GM18499 (cell line): ENCODE data around the gene CNDP1.

Source experiments
- ATAC-seq: cut with Tn5 transposase; IDR thresholded peaks from one replicate; pipeline ENCODE4 v1.9.1; 2021; ENCODE audit warnings: moderate number of reproducible peaks; ENCODE audit not compliant: insufficient read depth, unreplicated experiment

Gene CNDP1

DNA sequence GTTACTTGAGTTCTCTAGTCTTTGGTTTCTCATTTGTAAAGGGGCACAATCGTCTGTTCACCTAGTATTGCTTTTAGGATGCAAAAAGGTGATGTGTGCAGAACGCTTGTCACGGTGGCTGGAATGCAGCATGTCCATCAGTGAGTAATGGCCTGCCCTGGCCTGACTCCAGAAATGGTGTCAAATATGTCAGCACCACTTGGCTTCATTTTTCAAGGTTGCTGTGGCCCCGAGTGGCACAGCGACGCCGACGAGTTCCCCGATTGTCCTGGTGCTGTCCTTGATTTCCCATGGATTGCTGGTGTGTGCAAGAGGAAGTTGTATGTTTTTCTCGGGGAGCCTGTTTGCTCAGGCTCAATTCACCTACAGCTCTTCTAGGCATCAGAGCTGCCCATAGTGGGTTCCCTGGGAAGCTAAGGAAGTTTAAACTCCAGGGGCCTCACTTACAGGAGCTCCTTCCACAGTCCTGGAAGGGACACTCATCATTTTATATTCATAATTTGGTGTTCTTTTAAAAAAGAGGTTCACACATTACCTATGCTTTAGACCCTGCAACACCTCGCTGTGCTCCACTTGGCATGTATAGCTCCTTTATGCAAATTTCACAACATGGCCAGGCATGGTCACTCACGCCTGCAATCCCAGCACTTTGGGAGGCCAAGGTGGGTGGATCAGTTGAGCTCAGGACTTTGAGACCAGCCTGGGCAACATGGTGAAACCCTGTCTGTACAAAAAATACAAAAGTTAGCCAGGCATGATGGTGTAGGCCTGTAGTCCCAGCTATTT lies 37.8 kb downstream of the CNDP1 start:
- ATAC-seq = no peak

DNA sequence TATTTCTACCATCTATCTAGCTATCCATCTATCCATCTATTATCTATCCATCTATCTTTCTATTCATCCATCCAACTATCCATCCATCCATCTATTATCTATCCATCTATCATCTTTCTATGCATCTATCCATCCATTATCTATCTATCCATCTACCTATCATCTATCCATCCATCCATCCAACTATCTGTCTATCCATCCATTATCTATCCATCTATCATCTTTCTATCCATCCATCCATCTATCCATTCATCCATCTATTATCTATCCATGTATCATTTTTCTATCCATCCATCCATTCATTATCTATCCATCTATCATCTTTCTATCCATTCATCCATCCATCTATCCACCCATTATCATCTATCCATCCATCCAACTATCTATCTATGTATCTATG lies 38.8 kb downstream of the CNDP1 start:
- ATAC-seq = no peak

DNA sequence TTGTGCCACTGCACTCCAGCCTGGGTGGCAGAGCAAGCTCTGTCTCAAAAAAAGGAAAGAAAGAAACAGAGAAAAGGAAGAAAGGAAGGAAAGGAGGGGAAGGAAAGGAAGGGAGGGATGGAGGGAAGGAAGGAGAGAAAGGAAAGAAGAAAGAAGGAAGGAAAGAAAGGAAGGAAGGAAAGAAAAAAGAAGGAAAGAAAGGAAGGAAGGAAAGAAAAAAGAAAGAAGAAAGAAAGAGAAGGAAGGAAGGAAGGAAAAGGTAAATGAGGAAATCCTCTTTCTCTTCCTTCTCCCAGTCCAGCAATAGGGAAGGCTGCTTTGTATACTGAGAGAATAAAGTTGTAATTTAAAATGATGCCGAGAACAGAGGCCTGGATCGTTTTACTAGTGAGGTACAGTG lies 40.6 kb downstream of the CNDP1 start:
- no peak for ATAC-seq

DNA sequence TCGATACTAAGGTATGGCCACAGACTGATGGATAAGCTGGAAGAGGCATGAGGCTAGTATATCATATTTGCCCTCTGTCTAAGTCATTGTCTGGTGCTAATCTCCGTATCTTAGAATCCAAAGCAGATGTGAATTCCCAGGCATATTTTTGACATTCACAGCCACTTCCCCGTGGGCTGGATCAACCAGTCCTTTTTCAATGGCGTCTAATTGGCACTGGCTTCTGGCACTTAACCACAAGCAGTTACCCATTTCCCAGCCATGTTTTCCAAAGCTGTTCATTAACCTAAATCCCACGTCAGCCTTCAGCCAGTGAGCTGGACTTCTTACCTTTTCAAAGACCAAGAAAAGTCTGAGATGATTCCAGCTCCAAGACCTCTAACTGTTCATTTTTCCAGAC lies 42.7 kb downstream of the CNDP1 start:
- ATAC-seq = no peak

DNA sequence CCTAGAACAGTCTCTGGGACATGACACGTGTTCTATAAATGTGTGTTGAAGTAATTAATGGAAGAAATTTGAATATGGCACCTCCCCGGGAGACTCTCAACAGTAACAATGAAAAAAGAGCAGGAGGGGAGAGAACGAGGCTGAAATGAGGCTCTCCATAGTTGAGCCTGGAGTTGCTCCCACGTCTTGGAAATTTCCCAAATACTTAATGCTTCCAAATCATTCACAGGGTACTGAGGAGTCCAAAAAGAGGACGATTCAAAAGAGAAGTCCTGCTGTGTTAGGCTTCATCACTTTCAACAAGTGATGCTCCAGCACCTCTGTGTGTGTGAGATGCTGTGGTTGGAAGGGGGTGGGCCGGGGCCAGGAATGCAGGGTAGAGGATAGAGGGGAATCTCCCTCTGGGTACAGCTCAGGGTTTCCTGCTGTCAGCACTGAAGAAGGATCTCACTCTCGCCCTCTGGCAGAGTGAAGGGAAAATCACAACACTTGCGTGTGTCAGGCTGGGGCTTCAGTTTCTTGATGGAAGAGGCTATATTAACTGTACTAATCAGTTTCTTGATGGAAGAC lies 45.3 kb downstream of the CNDP1 start:
- ATAC-seq = no peak

DNA sequence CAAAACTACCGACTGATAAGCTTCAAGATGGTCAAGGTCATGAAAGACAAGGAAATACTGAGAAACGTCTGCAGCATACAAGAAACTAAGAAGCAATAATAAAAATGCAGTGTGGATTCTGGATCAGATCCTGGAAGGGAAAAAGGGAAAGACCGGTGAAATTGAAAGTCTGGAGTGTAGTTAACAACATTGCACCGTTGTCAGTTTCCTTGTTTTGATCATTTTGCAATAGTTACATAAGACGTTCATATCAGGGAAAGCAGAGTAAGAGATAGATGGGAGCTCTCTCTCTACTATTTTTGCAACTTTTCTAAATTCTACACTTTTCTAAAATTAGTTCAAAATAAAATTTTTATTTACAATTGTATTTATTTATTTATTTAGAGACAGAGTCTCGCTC lies 48.3 kb downstream of the CNDP1 start:
- no peak for ATAC-seq

DNA sequence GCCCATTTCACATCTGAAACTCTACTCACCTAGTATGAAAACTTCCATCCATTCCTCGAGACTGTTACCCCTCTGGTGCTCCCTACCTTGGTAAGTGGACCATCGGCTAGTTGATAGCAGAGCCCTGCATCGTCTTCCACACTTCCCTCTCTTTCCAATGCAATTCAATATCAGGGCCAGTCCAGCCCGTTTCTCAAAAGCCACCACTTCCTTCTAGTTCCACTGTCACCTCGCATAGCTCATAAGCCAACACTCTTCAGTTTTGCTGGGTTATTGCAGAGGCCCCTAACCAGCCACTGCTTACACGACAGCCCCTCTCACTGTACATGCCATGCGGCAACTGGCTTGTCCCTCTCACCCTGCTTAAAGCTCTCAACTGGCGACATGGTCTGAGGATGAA lies 53.1 kb downstream of the CNDP1 start:
- no peak for ATAC-seq

DNA sequence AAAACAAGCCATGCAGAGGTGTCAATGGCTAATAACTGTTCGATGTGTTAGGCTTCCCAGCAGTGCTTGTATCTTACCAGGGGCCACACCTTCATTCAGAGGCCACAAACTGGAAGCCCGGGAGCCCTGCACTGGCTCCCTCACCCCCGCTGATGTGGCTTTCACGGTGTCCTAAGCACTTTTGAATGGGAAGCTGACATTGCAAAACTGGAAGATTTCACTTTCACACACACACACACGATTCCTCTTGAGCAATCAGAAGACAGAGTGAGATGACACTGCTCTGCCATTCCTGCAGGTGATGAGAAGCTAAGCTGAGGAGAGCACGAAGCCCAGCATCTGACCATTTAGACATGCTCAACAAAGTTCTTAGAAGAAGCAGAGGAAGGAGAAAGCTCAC lies 54.7 kb downstream of the CNDP1 start:
- no peak for ATAC-seq

DNA sequence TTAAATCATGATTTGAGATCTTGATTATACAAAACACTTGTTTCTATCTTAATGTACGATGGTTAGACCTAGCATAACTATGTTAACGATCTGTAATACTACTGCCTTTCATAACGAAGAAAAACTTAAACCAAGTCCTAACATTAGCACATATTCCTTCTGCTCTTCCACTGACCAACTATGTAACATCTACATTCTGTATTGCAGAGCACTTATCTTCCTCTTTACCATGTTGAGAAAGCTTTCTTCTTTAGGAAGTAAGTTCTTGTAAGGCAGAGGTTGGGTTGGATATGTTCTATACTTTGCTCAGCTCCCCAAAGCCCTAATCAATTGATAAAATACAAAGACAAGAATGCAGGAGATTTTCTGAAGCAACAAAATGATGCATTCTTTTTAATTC lies 55.5 kb downstream of the CNDP1 start:
- ATAC-seq = no peak

DNA sequence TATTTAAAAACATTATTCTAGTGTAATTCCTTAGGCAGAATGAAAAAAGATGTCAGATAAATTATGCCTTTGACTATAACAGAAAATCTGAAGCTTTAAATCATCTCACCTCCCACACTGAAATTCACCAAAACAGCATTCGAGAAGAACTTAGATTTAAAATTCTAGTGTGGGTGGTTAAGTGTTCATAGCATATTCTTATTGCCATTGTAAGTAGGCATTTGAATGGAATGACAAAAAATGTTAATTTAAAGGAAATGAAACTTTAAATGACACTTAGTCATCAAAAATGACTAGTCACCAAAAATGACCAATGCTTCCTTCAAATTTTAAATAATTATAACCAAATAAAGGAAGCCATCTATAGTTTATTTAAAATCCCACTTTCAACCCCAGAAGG lies 56.4 kb downstream of the CNDP1 start:
- ATAC-seq = no peak

DNA sequence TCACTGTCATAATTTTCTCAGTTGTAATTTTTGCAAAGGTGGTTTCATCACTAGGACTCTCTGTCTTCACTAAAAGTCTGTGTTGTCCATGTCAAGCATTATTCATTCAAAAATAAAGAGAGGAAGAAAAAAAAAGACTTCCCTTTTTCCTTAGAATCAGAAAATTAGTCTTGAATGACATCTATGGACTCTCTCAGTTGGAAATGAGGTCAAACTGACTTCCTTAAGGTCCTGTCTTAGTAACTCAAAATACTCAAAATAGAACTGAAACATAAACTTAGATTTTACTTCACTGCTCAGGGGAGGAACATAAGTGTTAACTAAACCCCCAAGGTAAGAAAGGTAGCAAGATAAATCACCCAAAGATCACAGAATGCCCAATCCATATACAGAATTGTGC lies 61.1 kb downstream of the CNDP1 start:
- ATAC-seq = no peak

DNA sequence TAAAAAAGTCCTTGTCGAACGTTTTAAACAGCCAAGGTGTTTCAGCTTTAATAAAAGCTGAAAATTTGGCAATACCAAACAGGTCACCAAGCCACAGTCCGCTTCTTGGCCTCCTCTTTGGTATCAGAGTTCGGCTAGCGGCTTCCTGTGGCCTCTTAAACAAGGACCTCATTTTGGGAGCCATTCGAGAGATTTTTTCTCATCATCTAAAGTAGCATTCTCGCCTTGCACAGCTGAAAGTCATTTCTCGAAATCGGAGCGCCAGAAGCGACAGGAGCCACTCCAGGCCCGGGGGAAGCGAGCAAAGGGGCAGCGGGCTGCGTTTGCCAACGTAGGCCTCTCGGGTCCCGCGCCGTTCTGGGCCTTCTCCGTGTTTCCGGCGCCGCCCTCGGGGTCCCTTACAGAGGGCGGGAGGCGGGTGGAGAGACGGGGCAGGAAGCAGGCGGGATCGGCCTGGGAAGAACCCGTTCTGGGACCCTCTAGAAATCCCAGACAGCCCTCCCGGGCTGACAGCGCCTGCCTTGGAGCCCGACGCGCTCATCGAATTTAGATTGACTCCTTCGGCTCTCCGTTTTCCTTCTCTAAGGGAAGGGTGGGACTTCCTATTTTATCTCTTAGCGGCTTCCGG lies 62.8 kb downstream of the CNDP1 start:
- ATAC-seq = peak; percentile 25

DNA sequence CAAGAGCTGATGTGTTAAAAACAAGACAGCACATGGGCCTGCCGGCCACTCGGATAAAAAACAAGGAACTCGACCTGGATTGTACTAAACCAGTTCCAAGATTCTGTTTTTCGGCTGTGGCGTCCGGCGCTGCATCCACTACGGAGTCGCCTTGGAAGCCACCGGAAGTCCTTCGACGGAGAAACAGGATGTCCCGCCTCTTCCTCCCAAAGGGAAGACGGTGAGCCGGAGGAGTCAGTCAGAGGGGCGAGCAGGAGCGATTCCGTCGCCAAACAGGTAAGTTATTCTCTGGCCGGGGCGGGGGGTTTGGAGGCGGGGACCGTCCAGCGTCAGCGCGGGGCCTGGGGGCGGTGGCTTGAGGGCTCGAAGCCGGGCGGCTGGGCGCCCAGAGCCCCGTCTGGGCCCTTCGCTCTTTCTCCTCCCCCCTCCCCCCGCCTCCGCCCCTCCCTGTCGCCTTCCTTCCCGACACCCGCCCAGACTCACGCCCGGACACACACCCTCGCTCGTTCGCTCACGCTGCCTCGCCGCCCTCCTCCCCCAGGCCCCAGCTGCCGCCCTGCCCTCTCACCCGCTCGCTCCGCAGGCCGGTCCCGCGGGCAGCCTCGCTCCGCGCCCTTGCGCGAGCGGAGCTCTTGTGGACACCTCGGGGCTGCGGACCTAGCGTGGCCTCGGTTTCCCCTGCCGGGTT lies 63.5 kb downstream of the CNDP1 start, which contains the start of gene ZNF407:
Gene ZNF407 (plus strand): TSS at position 209 of the 688 bp plus-strand sequence. CDS start 33,150 bp downstream, outside the sequence.
- peak; percentile 45 for ATAC-seq

DNA sequence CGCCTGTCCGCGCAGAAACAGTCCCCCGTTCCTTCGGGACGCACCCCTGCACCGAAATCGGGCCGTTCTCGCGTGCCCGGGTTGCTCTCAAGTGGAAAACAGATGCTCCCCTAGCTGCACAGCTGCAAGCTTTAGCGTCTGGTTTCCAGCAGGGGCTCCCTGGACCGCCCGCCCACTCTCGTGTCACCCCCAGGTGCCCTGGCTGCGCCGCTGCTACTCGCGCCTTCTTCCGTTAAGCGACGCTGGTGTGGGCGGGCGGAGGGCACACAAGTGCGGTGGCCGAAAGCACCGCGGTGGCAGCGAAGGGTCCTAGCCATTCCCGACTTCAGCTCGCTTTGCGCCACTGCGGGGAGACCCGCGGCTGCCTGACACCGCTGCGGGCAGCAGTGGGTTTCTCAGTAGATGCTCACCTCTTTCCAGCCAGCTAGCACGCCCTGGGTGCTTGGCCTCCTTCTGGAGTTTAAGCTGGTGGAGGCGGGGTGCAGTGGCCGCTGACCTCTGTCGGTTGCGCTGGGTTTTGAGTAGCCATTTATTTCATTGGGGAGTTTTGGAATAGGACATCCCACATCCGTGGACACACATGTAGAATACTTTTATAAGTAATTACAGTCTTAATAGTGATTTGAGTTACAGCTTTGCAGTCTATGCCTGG lies 64.2 kb downstream of the CNDP1 start:
- ATAC-seq = peak; percentile 48

DNA sequence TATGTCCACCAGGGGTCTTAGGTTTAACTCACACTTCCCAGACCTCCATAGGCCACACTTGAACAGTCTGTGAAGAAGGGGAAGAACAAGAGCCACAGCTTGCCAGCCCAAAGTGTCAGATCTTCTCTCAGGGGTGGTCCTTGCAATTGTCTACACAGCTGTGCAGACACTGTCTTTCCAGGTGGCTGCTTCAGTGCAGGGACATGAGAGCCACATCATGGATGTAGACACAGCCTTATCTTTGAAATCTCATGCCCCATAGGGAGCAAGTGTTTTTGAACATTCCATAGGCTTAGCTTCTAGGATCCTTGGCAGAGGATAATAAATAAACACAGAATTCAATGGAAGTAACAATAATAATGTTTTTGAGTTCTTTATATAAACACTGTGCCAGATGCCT lies 70.1 kb downstream of the CNDP1 start:
- no peak for ATAC-seq

DNA sequence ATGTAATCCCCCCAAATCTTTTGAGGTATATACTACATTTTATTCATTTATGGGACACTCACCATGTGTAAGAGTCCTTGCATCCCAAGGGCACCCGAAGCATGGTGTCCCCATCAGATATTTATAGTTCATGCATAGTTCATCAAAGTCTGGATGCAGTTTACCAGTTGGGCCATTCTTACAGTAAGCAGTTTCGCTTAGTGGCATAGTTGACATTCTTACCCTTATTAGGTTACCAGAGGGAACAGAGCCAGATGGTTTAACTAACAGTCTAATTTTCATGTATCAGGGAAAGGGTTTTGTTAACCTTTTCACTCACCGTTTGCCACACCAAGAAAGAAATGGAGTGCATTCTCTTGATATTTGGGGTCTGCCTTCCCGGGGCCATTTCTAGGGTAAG lies 70.5 kb downstream of the CNDP1 start:
- ATAC-seq = no peak

DNA sequence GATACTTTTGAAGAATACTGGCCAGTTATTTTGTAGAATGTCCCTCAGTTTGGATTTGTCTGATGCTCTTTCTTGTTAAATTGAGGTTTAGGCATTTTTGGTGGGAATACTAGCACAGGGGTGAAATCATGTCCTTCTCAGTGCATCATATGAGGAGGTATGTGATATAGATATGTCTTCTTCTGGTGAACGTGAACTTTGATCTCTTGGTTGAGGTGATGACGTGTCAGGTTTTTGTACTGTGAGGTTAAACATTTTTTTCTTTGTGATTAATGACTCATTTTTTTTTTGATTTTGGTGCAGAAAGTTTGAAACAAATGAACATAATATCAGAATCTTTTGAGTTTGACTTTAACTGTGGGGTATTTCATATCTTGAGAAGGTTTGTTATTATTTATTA lies 74.4 kb downstream of the CNDP1 start:
- no peak for ATAC-seq

DNA sequence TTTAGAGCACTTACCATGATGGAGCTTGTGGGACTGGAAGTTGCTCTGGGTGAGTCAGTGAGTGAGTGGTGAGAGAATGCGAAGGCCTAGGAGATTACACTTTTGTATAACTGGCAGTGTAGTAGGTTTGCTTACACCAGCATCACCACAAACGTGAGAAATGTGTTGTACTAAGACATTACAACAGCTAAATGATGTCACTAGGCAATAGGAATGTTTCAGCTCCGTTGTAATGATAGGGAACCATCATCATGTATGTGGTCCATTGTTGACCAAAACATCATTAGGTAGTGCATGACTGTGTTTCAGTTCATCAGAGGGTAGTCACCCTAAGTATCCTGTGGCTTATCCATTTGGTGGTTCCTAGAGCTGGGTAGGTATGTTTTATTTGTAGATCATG lies 75.2 kb downstream of the CNDP1 start:
- ATAC-seq = no peak

DNA sequence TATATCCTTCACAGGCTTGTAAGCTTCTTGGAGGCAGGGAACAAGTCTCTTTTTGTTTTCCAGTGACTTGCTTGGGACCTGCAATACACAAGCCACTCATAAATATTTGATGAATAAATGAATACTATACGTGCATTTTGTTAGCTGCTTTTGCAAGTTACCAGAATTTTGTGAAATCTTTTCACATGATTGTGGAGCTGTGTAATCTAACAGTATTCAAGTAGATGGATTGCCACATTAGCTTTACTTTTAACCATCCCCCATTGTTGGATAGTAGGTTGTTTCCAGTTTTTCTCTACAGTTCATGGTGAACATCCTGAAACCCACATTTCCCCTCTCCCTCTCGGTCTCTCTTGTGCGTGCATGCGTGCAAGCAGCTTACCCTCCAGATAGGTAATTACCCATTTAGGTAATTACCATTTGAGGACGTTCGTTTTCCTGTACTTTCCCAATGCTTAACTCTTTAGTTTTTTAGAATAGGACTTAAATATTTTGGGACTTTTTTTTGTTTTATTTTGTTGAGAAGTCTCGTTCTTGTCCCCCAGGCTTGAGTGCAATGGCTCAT lies 75.8 kb downstream of the CNDP1 start:
- no peak for ATAC-seq

DNA sequence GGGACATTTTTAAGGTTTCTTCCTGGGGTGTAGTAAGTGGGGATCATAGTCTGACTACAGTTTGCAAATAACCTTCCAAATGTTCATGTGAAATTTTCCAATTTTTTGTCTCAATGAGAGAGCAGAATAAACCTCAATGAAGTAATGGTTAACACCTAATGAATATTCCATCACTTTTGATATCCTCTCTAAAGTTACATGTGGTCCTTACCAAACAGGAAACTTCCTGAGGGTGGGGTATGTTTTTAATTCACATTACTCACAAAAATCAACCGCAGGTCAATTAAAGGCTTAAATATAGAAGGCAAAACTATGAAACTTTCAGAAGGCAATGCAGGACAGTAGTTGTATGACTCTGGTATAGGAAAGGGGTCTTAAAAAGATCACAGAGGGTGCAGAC lies 76.6 kb downstream of the CNDP1 start:
- no peak for ATAC-seq
